Activated T-cell treated with anti-CD3 and anti-CD28 coated beads, Interleukin-2, amount 50 U/mL, for 48 hours (primary cell): ENCODE data around the gene CR1L.
"Not testable (repeated sequence)": the region's sequence is repeated elsewhere in the genome, so short reads cannot be mapped to it uniquely, and the experiment has no call there.

Experiments
- DNase-seq, 2 experiments: peaks; one replicate each; pipeline ENCODE4 v3.0.0-alpha.2; 2020

The CR1L gene

DNA sequence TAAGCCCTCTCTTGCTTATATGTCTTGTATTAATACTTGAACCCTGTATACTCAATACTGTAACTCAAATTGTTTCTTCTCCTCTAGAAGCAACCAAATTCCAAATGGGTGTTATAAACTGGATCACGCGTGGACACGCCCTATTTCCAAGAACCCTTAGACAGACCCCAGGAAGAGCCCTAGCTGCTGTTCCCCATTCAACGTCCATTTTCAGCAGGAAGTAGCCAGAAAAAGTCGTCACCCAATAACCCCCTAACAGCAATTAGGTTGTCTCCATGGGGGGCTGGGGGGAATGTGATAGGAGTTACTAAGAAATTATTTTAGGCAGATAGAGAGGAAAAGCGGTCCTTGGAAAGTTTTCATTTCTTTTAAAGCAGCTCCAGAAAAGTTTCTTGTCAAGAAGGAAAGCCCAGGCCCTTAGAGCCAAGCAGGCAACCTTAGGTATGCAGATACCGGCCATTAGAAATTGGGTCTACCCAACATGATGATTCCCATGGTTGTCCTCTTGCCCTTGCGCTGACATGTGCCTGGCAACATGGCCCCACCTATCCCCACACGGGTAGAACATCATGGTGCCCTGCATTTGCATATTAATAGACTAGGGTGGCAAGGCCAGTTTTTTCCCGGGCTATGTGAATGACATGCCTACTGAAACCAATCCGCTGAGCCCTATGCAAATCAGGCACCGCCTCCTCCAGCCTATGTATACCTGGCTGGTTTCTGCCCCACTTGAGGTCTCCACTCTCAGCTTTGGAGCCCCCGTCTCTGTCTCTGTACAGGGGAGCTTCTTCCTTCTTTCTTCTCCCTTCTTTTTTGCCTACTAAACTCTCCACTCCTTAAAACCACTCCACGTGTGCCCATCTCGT lies 102.9 kb downstream of the CR1L start:
- no peak for DNase-seq

DNA sequence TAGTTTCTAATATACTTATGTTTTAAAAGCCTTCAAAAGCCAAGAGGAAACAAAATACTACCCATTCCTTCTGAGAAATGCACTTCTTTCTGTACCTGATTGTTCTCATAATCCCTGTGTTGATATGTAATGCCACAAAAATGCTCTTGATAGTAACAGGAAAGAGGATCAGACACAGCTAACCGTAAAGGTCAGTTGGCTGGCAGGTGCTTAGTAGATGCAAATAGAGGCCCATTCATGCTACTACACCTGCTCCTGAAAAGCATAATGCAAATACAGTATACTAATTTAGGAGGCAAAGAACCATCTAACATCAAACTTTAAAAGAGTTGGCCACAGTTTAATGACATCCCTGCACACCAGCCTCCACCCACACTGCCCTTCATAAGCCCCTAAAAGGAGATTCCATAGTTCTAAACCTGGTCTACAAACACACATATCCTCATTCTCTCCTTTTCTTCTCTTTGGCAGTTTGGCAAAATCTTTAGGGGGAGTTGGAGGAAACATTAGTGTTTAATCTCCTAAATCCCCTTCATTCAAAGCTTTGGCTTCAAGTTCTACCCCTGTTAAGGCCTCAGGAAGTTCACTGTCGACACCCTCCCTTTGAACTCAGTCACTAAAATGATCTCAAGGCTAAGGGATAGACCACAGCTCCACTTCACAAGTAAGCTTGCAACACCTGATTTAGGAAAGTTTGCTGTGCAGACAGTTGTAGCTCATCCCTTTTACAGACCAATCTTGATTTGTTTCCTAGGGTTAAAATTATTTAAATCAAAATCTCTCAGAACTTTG lies 104.0 kb downstream of the CR1L start:
- no peak for DNase-seq

DNA sequence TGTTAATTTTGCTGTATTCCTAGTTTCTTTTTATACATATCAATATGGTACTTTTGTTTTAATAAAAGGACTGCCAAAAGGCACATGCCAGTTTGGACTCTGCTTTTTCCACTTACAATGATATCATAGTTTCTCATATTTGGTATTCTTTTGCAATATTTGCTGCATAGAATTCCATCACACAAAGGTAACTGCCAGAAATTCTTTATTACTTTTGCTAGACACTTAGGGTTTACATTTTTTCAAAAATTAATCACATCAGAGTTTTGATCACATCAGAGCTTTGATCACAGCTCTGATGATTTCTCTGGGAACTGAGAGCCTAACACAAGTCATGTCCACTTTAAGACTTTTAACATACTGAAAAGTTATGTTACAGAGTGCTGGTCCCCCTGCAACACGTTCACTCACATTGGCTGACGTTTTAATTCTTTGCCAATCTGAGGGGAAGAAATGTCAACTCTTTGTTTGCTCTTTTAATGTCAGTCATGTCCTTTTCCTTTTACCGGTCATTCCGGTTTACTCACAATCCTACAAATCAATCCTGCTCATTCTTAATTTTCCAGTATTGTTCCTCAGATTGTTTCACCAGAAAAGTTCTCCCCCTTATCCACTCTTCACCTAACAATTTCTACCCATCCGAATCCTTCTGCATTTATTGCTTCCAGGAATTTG lies 105.8 kb downstream of the CR1L start:
- DNase-seq: no peak

DNA sequence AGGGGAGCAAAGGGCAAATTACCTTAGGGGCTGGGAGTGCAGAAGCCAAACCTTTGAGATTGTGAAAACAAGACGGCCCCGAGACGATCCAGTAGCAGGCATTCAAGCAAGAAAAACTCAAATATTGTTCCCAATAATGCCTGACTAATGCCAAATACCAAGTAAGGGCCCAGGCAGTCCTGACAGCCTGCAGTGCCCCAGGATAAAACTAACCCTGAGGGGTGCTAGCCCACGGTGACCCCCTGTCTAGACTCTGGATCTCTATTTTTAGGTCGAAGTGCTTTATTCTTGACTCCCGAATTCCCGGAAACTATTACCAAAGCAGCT lies 106.5 kb downstream of the CR1L start:
- not testable (repeated sequence) for DNase-seq

DNA sequence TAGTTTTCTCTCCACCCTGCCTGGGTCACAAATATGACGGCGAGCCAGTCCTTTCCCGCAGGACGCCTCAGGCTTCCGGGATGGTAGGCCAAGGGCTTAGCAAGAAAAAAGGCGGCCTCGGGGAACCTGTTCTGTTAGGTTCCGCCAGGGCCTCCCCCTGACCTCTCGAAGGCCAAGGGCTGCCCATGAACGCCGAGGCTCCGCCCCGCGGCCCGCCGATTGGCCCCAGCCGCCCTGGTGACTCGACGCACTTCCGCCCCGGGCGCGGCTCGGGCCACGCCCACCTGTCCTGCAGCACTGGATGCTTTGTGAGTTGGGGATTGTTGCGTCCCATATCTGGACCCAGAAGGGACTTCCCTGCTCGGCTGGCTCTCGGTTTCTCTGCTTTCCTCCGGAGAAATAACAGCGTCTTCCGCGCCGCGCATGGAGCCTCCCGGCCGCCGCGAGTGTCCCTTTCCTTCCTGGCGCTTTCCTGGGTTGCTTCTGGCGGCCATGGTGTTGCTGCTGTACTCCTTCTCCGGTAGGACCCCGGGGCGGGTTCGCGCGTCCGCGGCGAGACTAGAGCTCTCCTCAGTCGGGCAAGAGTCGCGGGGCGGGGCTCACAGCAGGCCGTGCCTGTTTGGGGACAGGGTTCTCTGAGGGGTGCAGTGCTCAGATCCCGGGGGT lies 107.0 kb downstream of the CR1L start, which contains the start of gene CD46:
TSS of gene CD46 (plus strand) at position 265 of the 666 bp plus-strand sequence. CDS start at position 424, 159 bp downstream.
- peak; percentile 95 to 96 for DNase-seq

DNA sequence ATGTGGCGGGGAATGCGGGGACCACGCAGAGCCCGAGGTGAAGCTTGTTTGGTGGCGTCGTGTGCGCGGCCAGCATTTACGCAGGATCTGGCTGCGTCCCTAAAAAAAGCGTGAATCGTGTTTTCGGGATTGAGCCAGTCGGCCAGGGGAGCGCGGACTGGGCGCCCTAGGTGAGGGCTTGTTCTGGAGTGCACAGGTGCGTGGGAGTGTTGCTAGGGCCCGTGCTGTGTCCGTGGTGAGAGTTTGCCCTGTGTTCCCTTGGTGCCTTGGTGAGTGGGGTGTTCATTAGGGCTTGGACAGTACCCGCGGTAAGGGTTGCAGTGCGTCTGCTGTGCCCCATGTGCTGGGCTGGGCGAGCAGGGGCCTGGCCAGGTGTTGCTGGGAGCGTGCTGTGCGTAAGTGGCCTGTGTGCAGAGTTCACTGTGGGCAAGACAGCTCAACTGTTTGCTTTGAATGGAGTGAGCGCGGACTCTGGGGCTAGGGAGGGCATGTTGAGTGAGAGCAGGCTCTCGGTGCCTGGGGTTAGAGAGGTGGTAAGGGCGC lies 107.6 kb downstream of the CR1L start:
- DNase-seq: peak; percentile 60 to 65

DNA sequence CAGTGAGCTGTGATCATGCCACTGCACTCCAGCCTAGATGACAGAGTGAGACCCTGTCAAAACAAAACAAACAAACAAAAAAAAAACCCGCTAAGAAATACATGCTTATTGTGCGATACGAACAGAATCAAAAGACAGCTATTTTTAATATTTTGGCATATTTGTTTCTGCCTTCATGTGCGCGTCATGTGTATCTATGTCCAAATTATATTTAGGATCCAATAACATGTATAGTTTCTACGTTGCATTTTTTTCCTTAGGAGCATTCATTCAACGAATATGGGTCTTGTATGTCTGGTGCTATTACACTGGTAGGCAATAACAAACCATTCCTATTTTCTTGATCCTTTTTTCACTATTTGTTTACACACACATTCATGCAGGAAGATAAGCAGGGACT lies 108.7 kb downstream of the CR1L start:
- DNase-seq: no peak

DNA sequence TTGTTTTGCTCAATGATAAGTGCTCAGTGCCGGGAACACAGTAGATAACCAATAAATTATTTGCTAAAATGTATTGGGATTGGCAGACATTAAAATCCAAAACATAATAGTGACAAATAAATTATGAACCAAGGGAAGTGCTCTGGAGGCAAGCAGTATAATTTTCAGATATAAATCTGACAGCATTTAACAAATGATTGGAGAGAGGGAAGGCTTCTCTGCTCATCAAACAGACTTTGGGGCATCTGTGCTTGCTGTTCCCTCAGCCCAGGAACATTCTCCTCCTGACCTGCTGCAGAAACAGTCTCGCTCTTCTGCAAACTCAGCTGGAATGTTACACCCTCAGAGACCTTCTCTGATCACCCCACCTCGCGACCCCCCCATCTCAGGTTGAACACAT lies 109.1 kb downstream of the CR1L start:
- no peak for DNase-seq

DNA sequence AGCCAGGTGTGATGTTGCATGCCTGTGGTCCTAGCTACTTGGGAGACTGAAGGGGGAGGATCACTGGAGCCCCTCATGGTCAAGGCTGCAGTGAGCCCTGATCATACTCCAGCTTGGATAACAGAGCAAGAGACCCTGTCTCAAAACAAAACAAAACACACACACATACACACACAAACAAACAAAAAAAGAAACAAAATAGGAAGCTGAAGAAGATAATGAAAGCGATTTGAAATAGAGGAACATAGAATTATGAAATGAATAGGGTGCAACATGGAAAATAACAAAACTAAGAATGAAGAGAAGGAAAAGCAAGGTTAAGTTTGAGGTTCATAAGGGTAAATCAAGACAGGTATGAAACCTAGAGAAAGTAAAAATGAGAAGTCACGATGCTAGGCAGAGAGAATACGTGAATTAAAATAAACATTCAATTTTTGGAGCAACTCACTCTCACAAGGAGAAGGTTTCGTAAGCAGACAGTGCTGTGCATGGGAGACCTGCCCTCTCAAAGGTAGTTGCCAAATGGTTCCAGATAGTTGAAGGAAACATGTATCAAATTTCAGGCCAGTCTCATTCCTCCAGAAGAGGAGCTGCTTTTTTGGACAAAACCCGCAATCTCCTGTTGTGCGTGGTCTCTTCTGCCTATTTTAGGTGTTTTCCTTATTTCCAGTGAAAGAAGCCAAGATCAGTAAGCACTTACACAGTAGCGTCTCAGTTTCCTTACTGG lies 110.2 kb downstream of the CR1L start:
- no peak for DNase-seq

DNA sequence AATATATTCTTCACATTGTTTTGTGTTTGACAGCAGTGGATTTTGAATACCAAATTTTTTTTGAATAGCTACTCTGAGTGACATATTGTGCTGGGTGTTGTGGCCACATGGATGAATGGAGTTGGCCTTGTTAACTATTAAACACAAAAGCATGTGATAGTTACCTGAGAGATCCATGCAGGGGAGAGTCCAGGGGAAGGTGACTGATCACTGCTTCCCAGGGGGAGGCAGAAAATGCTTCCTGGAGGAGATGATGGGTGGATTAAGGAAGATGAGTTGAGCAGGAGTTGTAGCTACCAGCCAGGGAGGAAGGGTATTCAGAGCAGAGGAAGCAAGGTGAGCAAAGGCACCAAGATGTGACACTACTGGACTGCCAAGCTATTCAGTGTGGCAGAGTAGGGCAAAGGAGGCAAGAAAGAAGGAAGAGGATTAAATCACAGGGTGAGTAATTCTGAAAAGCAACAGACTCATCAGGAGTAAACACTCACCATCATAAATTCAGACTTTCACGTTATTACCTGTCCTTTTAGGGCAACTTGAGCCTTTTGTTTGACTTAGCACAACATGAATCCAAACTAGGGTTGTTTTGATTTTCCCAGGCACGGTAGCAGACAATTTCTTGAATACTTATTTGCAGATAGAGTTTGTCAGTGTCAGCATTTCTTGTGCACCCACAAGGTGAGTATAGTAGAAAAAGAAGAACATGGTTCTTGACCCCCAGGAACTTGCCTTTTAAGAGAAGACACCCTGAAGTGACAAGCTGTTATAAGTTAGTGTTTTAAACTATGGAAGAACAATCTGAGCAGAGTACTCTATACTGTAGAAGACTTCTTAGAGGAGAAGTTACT lies 111.1 kb downstream of the CR1L start:
- DNase-seq: no peak

DNA sequence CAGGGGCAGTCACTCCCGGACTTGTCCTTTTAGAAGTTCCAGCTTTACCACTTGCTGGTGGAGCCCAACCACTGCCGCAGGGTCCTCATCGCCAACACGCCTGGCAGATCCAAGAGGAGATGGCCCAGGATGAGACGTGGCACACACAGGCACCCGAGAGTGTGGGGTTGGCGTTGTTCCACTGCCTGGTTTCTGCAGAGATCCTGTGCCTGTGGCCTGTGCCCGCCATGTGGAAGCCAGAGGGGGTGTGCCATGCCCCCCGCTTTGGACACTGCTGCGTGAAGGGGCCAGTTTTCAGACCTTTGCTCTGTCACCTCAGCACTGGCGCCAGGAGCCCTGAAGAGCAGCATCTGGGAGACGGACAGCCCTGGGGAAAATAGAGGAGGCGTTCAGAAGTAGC lies 117.7 kb downstream of the CR1L start:
- DNase-seq: no peak

DNA sequence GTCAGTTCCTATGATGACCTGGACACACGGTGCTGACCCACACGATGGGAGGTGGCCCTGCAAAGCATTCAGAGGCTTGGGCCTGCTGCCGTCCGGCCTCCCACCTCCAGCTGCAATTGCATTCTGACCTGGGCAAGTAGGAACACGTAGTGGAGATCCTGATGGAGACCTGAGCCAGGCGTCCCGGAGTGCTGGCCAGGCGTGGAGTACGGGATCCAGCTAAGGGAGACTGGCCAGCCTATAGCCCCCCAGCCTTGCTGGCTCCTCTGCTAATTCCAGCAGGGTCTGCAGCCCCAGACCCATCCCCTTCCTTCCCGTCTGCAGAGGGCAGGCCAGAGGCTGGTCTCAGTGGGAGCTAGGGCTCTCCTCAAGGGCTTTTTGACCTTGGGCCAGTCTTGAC lies 118.2 kb downstream of the CR1L start:
- no peak for DNase-seq

DNA sequence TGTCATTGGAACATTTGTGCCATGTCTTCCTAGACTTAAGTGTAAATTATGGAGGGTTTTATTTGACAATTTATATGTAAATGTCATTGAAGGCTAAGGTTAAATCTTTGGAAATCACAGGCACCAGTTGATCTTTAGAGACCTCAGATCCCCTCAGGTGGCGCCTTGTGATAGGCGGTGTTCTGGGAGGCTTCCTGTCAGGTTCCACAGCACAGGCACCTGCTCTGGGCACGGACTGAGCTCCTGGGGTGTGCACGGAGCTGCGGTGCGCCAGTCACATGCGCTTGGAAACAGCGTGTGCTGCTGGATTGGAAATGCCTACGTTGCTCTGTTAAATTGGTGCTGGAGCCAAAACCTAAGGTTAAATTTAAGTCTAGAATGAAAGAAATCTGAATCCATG lies 119.0 kb downstream of the CR1L start:
- DNase-seq: no peak

DNA sequence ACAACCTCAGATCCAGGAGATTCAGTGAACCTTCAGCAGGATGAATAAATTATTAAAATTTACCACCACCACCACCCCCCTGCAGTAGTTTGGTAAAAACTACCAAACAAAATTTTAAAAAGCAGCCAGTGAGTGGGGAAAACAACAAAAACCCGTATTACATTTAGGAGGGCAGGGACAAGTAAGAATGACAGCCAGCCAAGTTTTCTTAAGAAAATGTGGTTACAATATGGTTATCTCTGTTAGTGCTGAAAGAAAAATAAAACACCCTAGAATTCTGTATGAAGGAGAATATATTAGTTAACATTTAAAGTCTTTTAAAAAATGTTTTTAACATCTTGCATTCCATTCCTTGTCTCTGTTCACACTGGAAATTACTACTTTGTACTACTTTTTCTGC lies 121.6 kb downstream of the CR1L start:
- no peak for DNase-seq

DNA sequence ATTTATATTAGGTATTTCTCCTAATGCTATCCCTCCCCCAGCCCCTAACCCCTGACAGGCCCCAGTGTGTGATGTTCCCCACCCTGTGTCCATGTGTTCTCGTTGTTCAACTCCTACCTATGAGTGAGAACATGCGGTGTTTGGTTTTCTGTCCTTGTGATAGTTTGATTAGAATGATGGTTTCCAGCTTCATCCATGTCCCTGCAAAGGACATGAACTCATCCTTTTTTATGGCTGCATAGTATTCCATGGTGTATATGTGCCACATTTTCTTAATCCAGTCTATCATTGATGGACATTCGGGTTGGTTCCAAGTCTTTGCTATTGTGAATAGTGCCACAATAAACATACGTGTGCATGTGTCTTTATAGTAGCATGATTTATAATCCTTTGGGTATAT lies 125.6 kb downstream of the CR1L start:
- not testable (repeated sequence) for DNase-seq
